ENCODE results near the gene PTPRN2. TPM values are rescaled to one million over a fixed set of nuclear protein-coding genes. Genes with fewer than 3 reads are reported as not detected.

The PTPRN2 gene
- total and polyA plus RNA-seq, 2 donors (not counting 3 experiments of a cell fraction or from before 2014, with no cell fraction given) = 0.62 to 0.88 TPM

GRCh38 chr7:157832006-157832405, 755.6 kb downstream of the PTPRN2 start:
- H3K9me3 ChIP-seq (replicated peaks; ENCODE audit: control insufficient read depth, insufficient read depth, low read length) = peaks cover 11% of the 10 kb centered on the region
- POLR2A ChIA-PET = no interaction called here
- no peaks in the 10 kb centered on the region for H3K36me3 ChIP-seq (ENCODE audit: control insufficient read depth in 2 of 2, extremely low read depth in 1 of 2, insufficient read depth in 2 of 2, low read length in 2 of 2)

More at GRCh38 chr7:157832006-157832405, 755.6 kb downstream of the PTPRN2 start:
- TF ChIP-seq MYC (IDR thresholded peaks at IDR 0.05; ENCODE audit: low read depth, low read length) (no peak), MAX (IDR thresholded peaks at IDR 0.05; ENCODE audit: insufficient read depth, insufficient read length) (no peak), POLR2AphosphoS5 (IDR thresholded peaks at IDR 0.05; ENCODE audit: insufficient read depth, low read depth, low read length) (no peak), CTCF (IDR thresholded peaks at IDR 0.05; ENCODE audit: extremely low read depth in 1 of 2, insufficient read depth in 1 of 2, low read depth in 1 of 2, low read length in 2 of 2) (no peak), GATA2 (IDR thresholded peaks at IDR 0.05; ENCODE audit: insufficient read depth, insufficient read length, low read depth, low read length) (no peak), EZH2 (IDR thresholded peaks at IDR 0.05; ENCODE audit: borderline replicate concordance, low read depth, low read length, severe bottlenecking) (no peak), JUN (IDR thresholded peaks at IDR 0.05; ENCODE audit: borderline replicate concordance, insufficient read depth, insufficient read length, low read depth) (no peak), POLR2A (IDR thresholded peaks at IDR 0.05; ENCODE audit: low read depth, low read length) (no peak), FOS (IDR thresholded peaks at IDR 0.05; ENCODE audit: borderline replicate concordance, insufficient read depth, low read length) (no peak)
- FAIRE-seq (no peak), DNase-seq (ENCODE audit: low read depth, low spot score) (no peak)
- no peaks in the 10 kb centered on the region for H4K20me1 ChIP-seq (replicated peaks; ENCODE audit: control insufficient read depth, extremely low read depth, insufficient read depth, low read length)
- H3K79me2 ChIP-seq (ENCODE audit: control insufficient read depth, insufficient read depth, low read length) = no peaks in the 10 kb centered on the region
- H3K9ac ChIP-seq (replicated peaks; ENCODE audit: extremely low read depth, insufficient read depth, low read length) = no peak overlapping the region
- H2AFZ ChIP-seq (ENCODE audit: low read depth, low read length) = no peak overlapping the region
- intact Hi-C loops (cut with micrococcal nuclease) = no loop called here
- H3K9me1 ChIP-seq (replicated peaks; ENCODE audit: control insufficient read depth, extremely low read depth, insufficient read depth, low read length) = no peaks in the 10 kb centered on the region
- no peak overlapping the region for H3K27ac ChIP-seq (ENCODE audit: insufficient read depth, low read depth, low read length)
- no TSS peak for BruUV-seq (replicated peaks)
- dilution Hi-C loops (cut with MboI; ENCODE audit: extremely low pct_ligation_motif_present, low sequenced_read_pairs) = no loop called here
- no peak overlapping the region for H3K4me3 ChIP-seq (replicated peaks in 1 of 3; ENCODE audit: insufficient read depth in 1 of 3, low read depth in 1 of 3, low read length in 3 of 3)
- H3K27me3 ChIP-seq (ENCODE audit: control insufficient read depth in 2 of 2, insufficient read depth in 2 of 2, low read length in 2 of 2) = no peaks in the 10 kb centered on the region
- H3K4me2 ChIP-seq (ENCODE audit: insufficient read depth, low read length) = no peak overlapping the region
- CTCF ChIA-PET = no interaction called here
- H3K4me1 ChIP-seq (ENCODE audit: control insufficient read depth, extremely low read depth, insufficient read depth, low read length) = no peaks in the 10 kb centered on the region

Measured in endothelial cell of umbilical vein (primary cell).